ENCODE measurements around the gene RBL1.

DNA sequence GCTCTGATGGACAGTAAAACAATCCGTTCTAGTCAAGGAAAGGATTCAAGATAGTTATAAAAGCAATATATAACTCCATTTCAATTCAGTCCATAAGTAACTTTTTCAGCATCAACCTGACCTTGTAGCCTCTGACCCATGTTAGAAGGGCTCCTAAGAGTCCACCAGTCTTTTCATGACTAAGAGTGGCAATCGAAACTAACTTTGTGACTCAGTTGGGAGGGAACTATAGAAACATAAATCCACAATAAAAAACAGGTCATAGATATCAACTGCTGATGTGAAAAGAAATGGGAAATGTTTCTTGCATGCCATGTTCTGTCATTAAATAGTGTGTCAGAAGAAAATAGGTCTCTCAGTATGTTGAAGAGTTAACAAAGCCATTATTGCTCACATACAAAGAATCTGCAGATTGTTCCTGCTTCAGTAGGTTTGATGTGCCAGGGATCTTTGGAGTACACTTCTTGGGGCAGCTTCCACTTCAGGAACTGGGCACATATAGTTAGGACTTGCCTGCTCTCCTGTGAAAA is 16.2 kb upstream of the RBL1 start:
- TF ChIP-seq, protein P1, sequence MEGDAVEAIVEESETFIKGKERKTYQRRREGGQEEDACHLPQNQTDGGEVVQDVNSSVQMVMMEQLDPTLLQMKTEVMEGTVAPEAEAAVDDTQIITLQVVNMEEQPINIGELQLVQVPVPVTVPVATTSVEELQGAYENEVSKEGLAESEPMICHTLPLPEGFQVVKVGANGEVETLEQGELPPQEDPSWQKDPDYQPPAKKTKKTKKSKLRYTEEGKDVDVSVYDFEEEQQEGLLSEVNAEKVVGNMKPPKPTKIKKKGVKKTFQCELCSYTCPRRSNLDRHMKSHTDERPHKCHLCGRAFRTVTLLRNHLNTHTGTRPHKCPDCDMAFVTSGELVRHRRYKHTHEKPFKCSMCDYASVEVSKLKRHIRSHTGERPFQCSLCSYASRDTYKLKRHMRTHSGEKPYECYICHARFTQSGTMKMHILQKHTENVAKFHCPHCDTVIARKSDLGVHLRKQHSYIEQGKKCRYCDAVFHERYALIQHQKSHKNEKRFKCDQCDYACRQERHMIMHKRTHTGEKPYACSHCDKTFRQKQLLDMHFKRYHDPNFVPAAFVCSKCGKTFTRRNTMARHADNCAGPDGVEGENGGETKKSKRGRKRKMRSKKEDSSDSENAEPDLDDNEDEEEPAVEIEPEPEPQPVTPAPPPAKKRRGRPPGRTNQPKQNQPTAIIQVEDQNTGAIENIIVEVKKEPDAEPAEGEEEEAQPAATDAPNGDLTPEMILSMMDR (IDR thresholded peaks at IDR 0.05): no peak
- TF ChIP-seq EZH2 (IDR thresholded peaks at IDR 0.05): no peak
